Neutrophil (primary cell): ENCODE measurements around the gene SPPL2A.
"Not testable (repeated sequence)": the region's sequence is repeated elsewhere in the genome, so short reads cannot be mapped to it uniquely, and the experiment has no call there.

Experiments used
- H3K27ac ChIP-seq: fragments of 200-600 bp; sonication (generic); 2 replicates; pipeline ENCODE4 v1.5.1; 2016; ENCODE audit warnings: mild to moderate bottlenecking, moderate library complexity
- H3K27me3 ChIP-seq: fragments of 200-600 bp; sonication (generic); 2 replicates; pipeline ENCODE4 v1.6.0; 2016; ENCODE audit warnings: mild to moderate bottlenecking
- H3K36me3 ChIP-seq: fragments of 200-600 bp; sonication (generic); 2 replicates; pipeline ENCODE4 v1.5.1; 2017
- H3K4me1 ChIP-seq, 2 experiments: fragments of 200-600 bp in 1 of 2; sonication (generic) in 1 of 2; 1 replicate in 1 of 2; 2 replicates in 1 of 2; pipeline versions ENCODE4 v1.5.1 to v1.6.1; 2013 to 2016; ENCODE audit warnings: low read depth in 1 of 2, low read length in 1 of 2, mild to moderate bottlenecking in 1 of 2, moderate library complexity in 1 of 2; ENCODE audit not compliant: control insufficient read depth in 1 of 2, insufficient read depth in 1 of 2
- H3K4me3 ChIP-seq, 2 experiments: fragments of 200-600 bp in 1 of 2; sonication (generic) in 1 of 2; 1 replicate in 1 of 2; 2 replicates in 1 of 2; pipeline ENCODE4 v1.5.1; 2013 to 2016; ENCODE audit warnings: low read depth in 1 of 2, low read length in 1 of 2, mild to moderate bottlenecking in 1 of 2, moderate library complexity in 1 of 2
- H3K9me3 ChIP-seq: fragments of 200-600 bp; sonication (generic); 2 replicates; pipeline ENCODE4 v1.5.1; 2016
- TF ChIP-seq, protein P1 (sequence below): fragments of 200-600 bp; sonication (generic); IDR thresholded peaks from 2 replicates; pipeline ENCODE4 v1.5.1; 2016; ENCODE audit warnings: antibody characterized with exemption

The SPPL2A gene, protein sequence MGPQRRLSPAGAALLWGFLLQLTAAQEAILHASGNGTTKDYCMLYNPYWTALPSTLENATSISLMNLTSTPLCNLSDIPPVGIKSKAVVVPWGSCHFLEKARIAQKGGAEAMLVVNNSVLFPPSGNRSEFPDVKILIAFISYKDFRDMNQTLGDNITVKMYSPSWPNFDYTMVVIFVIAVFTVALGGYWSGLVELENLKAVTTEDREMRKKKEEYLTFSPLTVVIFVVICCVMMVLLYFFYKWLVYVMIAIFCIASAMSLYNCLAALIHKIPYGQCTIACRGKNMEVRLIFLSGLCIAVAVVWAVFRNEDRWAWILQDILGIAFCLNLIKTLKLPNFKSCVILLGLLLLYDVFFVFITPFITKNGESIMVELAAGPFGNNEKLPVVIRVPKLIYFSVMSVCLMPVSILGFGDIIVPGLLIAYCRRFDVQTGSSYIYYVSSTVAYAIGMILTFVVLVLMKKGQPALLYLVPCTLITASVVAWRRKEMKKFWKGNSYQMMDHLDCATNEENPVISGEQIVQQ

DNA sequence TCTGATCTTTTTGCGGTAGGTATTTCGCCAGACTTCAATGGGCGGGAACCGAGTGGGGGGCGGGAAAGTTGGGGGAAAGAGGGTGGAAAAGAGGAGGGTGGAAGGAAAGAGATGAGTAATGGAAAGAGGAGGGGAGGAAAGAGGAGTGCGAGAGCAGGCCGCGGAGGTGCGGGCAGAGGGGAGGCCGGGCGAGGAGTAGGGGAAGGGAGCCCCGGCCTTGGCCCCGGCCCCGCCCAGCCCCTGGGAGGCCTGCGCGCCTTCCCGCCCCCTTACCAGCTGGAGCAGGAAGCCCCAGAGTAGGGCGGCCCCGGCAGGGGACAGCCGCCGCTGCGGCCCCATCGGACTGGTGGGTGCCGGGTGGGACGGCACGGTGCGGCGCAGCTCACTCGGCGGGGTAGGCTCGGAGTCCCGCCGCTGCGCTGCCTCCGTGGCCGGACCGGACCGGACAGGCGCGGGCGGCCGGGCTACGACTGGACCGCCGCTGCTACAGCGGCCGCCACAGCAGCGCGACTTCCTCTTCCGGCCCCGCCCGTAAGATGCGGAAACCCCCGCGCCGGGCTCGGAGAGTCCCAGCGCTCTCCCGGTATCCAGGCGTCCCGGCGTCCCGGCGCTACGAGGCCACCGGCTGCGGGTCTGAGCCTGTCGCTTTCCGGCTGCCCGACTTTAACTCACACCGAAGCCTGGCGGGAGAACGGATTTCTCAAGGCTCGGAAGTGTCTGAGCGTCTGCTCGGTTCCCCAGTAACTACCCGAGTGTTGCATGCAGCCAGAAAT, at the start of gene SPPL2A:
SPPL2A (minus strand) TSS at position 512 of the 773 bp plus-strand sequence; CDS start at position 339, 173 bp downstream.
- H3K4me1 ChIP-seq: peaks cover 20 to 25% of the 10 kb centered on the region in 2 experiments
- TF ChIP-seq, protein P1, sequence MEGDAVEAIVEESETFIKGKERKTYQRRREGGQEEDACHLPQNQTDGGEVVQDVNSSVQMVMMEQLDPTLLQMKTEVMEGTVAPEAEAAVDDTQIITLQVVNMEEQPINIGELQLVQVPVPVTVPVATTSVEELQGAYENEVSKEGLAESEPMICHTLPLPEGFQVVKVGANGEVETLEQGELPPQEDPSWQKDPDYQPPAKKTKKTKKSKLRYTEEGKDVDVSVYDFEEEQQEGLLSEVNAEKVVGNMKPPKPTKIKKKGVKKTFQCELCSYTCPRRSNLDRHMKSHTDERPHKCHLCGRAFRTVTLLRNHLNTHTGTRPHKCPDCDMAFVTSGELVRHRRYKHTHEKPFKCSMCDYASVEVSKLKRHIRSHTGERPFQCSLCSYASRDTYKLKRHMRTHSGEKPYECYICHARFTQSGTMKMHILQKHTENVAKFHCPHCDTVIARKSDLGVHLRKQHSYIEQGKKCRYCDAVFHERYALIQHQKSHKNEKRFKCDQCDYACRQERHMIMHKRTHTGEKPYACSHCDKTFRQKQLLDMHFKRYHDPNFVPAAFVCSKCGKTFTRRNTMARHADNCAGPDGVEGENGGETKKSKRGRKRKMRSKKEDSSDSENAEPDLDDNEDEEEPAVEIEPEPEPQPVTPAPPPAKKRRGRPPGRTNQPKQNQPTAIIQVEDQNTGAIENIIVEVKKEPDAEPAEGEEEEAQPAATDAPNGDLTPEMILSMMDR: peak; percentile 24
- H3K27ac ChIP-seq: peak within 1 kb of the TSS; percentile 96
- peak within 1 kb of the TSS; percentile 60 to 88 for H3K4me3 ChIP-seq
- H3K9me3 ChIP-seq: no peaks in the 10 kb centered on the region
- no peaks in the 10 kb centered on the region for H3K36me3 ChIP-seq
- peaks cover 11% of the 10 kb centered on the region for H3K27me3 ChIP-seq

DNA sequence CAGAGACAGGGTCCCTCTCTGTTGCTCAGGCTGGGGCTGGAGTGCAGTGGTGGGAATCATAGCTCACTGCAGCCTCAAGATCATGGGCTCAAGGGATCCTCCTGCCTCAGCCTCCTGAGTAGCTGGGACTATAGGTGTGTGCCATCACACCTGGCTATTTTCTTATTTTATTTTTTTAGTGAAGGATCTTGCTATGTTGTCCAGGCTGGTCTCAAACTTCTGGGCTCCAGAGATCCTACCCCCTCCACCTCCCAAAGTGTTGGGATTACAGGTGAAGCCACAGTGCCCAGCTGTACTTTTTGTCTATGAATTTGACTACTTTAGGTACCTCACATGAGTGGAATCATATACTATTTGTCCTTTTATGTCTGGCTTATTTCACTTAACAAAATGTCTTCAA, 49.1 kb upstream of the SPPL2A start:
- Histone ChIP-seq H3K4me1 (no peaks in the 10 kb centered on the region), H3K4me3 (no peak overlapping the region), H3K27ac (no peak overlapping the region), H3K27me3 (no peaks in the 10 kb centered on the region), H3K36me3 (no peaks in the 10 kb centered on the region), H3K9me3 (no peaks in the 10 kb centered on the region)
- TF ChIP-seq, protein P1: no peak

DNA sequence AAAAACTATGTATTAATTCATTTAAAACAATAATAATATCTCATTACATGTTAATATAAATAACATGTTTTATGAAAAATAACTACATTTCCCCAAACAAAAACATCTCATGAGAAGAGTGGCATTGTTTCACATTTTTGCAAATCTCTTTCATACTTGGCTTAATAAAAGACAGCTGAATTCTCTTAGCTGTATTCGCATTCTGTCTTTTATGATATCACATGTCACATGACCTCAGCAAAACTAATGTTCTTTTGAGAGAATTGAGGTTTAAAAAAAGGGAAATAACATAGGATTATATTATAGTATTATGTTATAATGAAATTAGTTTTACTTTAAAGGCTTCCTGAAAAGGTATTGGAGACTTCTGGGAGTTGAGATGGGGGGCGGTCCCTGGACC, 48.4 kb upstream of the SPPL2A start:
- TF ChIP-seq, protein P1: no peak

DNA sequence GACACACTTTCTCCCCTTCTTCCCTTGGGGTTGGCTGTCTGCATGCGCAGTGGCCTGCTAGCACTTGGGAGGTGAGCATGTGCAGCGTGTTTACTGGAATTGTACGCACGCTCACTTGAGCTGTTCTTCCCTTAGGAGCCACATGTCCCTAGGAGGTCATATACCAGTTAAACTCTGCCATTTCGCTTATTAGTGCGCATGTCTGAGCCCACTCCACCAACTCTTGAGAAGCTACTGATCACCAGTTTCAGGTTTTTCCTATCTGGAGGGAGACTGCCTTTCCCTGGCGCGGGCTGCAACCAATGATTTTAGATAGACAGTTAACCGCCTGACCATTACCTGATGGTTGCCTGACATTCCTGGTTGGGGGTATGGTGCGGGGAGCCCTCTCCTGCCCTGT, 47.6 kb upstream of the SPPL2A start:
- Histone ChIP-seq H3K4me3 (no peak overlapping the region), H3K36me3 (no peaks in the 10 kb centered on the region), H3K9me3 (no peaks in the 10 kb centered on the region), H3K27me3 (no peaks in the 10 kb centered on the region), H3K4me1 (no peaks in the 10 kb centered on the region), H3K27ac (no peak overlapping the region)
- TF ChIP-seq, protein P1: no peak

More for the DNA sequence above, 48.4 kb upstream of the SPPL2A start:
- Histone ChIP-seq H3K27ac (no peak overlapping the region), H3K4me3 (no peak overlapping the region), H3K4me1 (no peaks in the 10 kb centered on the region), H3K9me3 (no peaks in the 10 kb centered on the region), H3K27me3 (no peaks in the 10 kb centered on the region), H3K36me3 (no peaks in the 10 kb centered on the region)

DNA sequence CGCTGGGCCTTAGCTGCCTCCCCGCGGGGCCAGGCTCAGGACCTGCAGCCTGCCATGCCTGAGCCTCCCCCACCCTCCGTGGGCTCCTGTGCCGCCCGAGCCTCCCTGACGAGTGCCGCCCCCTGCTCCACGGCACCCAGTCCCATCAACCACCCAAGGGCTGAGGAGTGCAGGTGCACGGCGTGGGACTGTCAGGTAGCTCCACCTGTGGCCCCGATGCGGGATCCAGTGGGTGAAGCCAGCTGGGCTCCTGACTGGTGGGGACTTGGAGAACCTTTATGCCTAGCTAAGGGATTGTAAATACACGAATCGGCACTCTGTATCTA, 46.6 kb upstream of the SPPL2A start:
- H3K4me1 ChIP-seq, H3K27ac ChIP-seq, H3K9me3 ChIP-seq, H3K4me3 ChIP-seq, H3K27me3 ChIP-seq, H3K36me3 ChIP-seq: not testable (repeated sequence)

DNA sequence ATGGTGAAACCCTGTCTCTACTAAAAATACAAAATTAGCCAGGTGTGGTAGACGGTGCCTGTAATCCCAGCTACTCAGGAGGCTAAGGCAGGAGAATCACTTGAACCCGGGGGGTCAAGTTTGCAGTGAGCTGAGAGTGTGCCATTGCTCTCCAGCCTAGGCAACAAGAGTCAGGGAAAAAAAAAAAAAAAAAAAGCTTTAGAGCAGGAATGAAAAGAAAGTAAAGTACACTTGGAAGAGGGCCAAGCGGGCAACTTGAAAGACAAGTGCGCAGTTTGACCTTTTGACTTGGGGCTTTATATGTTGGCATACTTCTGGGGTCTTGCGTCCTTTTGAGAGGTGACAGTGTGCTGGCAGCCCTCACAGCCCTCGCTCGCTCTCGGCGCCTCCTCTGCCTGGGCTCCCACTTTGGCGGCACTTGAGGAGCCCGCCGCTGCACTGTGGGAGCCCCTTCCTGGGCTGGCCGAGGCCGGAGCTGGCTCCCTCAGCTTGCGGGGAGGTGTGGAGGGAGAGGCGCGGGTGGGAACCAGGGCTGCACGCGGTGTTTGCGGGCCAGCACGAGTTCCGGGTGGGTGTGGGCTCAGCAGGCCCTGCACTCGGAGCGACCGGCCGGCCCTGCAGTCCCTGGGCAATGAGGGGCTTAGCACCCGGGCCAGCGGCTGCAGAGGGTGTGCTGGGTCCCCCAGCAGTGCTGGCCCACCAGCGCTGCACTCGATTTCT, 46.1 kb upstream of the SPPL2A start:
- not testable (repeated sequence) for H3K9me3 ChIP-seq, H3K4me3 ChIP-seq, H3K27me3 ChIP-seq, H3K36me3 ChIP-seq, H3K4me1 ChIP-seq, H3K27ac ChIP-seq
